ENCODE data around the gene FXYD7. TPM values are rescaled to one million over a fixed set of nuclear protein-coding genes. Genes with fewer than 3 reads are reported as not detected.
A peak's percentile ranks its signal among the peaks of the same experiment; 100 is the strongest.

Gene FXYD7
- total and polyA plus RNA-seq, 2 of the 13 experiments (the other 11 are each of a cell fraction or from before 2014, with no cell fraction given), result 0.55 TPM; not detected in 1

GRCh38 chr19:35138305-35138892, 4.7 kb upstream of the FXYD7 start, which contains the start of gene FXYD1 (continued):
- TF ChIP-seq HDAC1 (CRISPR knock-in tag; IDR thresholded peaks at IDR 0.05), result no peak
- TF ChIP-seq ZNF274 (CRISPR knock-in tag; IDR thresholded peaks at IDR 0.05), result no peak
- TF ChIP-seq ZZZ3 (CRISPR knock-in tag; IDR thresholded peaks at IDR 0.05; ENCODE audit: borderline replicate concordance), result peak; percentile 31; the same call in 1 of the 2 replicates
- TF ChIP-seq ZNF75D (CRISPR knock-in tag; IDR thresholded peaks at IDR 0.05; ENCODE audit: borderline replicate concordance), result no peak
- TF ChIP-seq ZNF678 (CRISPR knock-in tag; IDR thresholded peaks at IDR 0.05), result 0 out of 2 replicates have a peak, but pooled peaks have one; percentile 76
- TF ChIP-seq ZNF264 (CRISPR knock-in tag; IDR thresholded peaks at IDR 0.05), result no peak
- TF ChIP-seq ZNF136 (CRISPR knock-in tag; IDR thresholded peaks at IDR 0.05; ENCODE audit: low read depth), result peak; percentile 72; the same call in 1 of the 2 replicates
- no peak for TF ChIP-seq GTF3A (CRISPR knock-in tag; conservative IDR thresholded peaks at IDR 0.05)
- no peak for TF ChIP-seq NFKB2 (CRISPR knock-in tag; IDR thresholded peaks at IDR 0.05; ENCODE audit: borderline replicate concordance)
- peak; percentile 31 for TF ChIP-seq ZEB1 (IDR thresholded peaks at IDR 0.05; ENCODE audit: insufficient replicate concordance, low read depth)
- no peak for TF ChIP-seq REPIN1 (CRISPR knock-in tag; IDR thresholded peaks at IDR 0.05; ENCODE audit: borderline replicate concordance, low read depth)
- TF ChIP-seq ZNF747 (CRISPR knock-in tag; IDR thresholded peaks at IDR 0.05; ENCODE audit: borderline replicate concordance), result no peak
- TF ChIP-seq PAXIP1 (CRISPR knock-in tag; conservative IDR thresholded peaks at IDR 0.05), result peak; percentile 32
- peak; percentile 6; the same call in 1 of the 2 replicates for TF ChIP-seq ZNF232 (CRISPR knock-in tag; IDR thresholded peaks at IDR 0.05; ENCODE audit: borderline replicate concordance)
- no peak; the same call in 1 of the 2 replicates for TF ChIP-seq BCL3 (CRISPR knock-in tag; IDR thresholded peaks at IDR 0.05)
- TF ChIP-seq POLR2A (IDR thresholded peaks at IDR 0.05; ENCODE audit: insufficient read depth in 1 of 2, low read depth in 2 of 2, low read length in 2 of 2), result peak in 1 of 2 experiments; percentile 63; a peak in 2 of 4 replicates
- no peak for TF ChIP-seq TBP (CRISPR knock-in tag; IDR thresholded peaks at IDR 0.05)
- TF ChIP-seq ZNF329 (CRISPR knock-in tag; IDR thresholded peaks at IDR 0.05; ENCODE audit: low read depth), result no peak
- no peak for TF ChIP-seq MZF1 (CRISPR knock-in tag; IDR thresholded peaks at IDR 0.05; ENCODE audit: borderline replicate concordance)
- TF ChIP-seq NKX3-1 (CRISPR knock-in tag; IDR thresholded peaks at IDR 0.05), result no peak
- TF ChIP-seq PCBP1 (IDR thresholded peaks at IDR 0.05; ENCODE audit: borderline replicate concordance, low read depth, low read length), result no peak
- TF ChIP-seq PHF8 (CRISPR knock-in tag; IDR thresholded peaks at IDR 0.05), result 0 out of 2 replicates have a peak, but pooled peaks have one; percentile 12

Data from HepG2 (cell line).